A204.1 (cell line): Measurements from ENCODE around the gene FGA.

Experiments
- FAIRE-seq: peaks from 2 replicates; lab custom pipeline; 2012; peaks lifted over from hg19 to GRCh38; lab: Jason Lieb, UNC

FGA gene

DNA sequence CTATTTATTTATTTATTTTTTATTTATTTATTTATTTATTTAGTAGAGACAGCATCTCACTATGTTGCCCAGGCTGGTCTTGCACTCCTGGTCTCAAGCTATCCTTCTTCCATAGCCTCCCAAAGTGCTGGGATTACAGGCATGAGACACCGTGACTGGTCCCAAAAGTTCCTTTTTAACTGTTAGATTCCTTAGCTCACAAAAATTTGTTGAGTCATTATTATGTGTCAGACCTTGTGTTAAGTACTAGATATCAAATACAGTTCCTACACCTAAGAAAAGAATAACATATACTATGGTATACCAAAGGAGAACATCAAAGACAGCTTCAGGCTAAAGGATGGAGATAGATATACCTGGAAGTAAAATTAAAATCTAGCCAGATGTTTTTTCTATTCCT is 11.6 kb downstream of the FGA start:
- FAIRE-seq = no peak

DNA sequence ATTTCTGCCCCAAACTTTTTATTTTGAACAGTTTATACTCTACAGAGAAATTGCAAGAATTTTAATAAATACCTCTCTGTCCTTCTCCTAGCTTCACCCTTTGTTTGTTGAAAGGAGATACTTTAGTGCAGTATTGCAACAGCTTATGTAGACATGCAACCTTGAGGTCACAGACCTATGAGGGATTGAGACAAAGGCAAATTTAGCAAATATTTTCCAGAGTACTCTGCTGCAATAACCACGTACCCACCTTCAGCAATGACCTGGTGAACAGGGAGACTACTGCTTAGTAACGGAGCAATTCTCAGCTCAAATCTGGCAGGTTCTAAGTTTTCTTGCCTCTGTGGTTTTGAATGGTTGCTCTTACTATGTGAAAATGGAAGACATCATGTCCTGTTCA is 13.2 kb downstream of the FGA start:
- FAIRE-seq = no peak

DNA sequence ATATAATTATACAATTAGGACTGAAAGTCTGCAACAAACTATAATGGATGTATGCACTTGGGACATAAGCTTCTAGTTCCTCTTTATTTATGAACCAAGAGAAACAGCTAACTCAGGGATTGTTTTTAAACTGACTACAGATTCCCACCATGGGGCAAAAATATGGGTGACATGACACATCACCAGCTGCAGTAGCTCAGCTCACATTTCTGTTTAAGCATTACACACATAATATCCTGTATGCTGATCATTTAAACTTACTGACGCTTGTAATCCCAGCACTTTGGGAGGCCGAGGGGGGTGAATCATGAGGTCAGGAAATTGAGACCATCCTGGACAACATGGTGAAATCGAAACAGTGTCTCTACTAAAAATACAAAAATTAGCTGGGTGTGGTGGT is 16.2 kb downstream of the FGA start:
- FAIRE-seq = no peak

DNA sequence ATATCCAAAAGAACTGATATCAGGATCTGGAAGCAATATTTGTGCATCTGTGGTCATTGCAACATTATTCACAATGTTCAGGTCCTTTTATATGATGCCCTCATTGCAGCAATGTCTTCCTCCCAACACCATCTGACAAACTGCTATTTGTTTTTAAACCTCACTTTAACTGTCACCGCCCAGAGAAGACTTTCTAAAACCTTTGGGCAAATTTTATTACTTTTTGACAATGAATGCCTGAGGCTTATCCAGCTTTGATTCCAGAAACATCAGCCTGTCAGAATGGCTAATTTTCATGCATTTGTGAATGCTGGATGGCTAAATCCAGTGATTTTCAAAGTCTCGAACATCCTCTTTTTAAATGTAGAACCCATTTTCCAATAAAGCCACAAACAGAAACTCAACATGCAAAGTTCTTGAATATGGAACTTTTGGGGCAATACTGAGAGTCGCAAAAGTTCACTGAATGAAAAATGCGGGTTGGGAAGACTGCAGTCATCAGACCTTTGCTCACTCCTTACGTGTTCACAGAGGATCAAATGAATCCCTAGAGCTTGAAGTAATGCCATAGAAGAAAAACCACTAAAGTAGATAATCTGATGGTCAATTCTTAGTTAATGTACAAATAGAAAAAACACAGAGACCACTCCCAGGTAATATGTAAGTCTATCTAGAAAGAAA is 17.2 kb downstream of the FGA start:
- no peak for FAIRE-seq

DNA sequence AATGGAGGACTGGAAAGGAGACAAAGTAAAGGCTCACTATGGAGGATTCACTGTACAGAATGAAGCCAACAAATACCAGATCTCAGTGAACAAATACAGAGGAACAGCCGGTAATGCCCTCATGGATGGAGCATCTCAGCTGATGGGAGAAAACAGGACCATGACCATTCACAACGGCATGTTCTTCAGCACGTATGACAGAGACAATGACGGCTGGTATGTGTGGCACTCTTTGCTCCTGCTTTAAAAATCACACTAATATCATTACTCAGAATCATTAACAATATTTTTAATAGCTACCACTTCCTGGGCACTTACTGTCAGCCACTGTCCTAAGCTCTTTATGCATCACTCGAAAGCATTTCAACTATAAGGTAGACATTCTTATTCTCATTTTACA is 21.0 kb downstream of the FGA start:
- FAIRE-seq = no peak

DNA sequence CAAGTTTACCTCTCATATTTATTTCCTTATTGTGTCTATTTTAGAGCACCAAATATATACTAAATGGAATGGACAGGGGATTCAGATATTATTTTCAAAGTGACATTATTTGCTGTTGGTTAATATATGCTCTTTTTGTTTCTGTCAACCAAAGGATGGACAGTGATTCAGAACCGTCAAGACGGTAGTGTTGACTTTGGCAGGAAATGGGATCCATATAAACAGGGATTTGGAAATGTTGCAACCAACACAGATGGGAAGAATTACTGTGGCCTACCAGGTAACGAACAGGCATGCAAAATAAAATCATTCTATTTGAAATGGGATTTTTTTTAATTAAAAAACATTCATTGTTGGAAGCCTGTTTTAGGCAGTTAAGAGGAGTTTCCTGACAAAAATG is 21.5 kb downstream of the FGA start:
- FAIRE-seq = no peak

DNA sequence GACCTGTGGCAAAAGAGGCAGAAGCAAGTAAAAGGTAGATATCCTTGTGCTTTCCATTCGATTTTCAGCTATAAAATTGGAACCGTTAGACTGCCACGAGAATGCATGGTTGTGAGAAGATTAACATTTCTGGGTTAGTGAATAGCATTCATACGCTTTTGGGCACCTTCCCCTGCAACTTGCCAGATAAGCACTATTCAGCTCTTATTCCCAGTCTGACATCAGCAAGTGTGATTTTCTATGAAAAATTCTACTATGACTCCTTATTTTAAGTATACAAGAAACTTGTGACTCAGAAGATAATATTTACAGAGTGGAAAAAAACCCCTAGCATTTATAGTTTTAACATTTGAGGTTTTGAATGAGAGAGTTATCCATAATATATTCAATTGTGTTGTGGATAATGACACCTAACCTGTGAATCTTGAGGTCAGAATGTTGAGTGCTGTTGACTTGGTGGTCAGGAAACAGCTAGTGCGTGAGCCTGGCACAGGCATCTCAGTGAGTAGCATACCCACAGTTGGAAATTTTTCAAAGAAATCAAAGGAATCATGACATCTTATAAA is 23.8 kb downstream of the FGA start:
- FAIRE-seq = no peak

DNA sequence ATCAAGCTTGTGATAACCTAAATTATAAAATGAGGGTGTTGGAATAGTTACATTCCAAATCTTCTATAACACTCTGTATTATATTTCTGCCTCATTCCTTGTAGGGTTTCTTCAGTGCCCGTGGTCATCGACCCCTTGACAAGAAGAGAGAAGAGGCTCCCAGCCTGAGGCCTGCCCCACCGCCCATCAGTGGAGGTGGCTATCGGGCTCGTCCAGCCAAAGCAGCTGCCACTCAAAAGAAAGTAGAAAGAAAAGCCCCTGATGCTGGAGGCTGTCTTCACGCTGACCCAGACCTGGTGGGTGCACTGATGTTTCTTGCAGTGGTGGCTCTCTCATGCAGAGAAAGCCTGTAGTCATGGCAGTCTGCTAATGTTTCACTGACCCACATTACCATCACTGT is 24.8 kb downstream of the FGA start:
- no peak for FAIRE-seq

DNA sequence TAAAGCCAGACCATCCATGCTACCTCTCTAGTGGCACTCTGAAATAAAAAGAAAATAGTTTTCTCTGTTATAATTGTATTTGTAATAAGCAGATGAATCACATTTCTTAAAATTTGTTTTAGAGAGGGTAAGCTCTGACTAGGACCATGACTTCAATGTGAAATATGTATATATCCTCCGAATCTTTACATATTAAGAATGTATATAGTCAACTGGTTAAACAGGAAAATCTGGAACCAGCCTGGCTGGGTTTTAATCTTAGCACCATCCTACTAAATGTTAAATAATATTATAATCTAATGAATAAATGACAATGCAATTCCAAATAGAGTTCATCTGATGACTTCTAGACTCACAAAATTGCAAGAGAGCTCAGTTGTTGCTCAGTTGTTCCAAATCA is 26.2 kb downstream of the FGA start:
- no peak for FAIRE-seq

DNA sequence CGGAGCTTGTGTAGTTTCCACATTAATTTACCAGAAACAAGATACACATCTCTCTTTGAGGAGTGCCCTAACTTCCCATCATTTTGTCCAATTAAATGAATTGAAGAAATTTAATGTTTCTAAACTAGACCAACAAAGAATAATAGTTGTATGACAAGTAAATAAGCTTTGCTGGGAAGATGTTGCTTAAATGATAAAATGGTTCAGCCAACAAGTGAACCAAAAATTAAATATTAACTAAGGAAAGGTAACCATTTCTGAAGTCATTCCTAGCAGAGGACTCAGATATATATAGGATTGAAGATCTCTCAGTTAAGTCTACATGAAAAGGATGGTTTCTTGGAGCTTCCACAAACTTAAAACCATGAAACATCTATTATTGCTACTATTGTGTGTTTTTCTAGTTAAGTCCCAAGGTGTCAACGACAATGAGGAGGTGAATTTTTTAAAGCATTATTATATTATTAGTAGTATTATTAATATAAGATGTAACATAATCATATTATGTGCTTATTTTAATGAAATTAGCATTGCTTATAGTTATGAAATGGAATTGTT is 27.8 kb downstream of the FGA start, which contains the start of gene FGB:
TSS of gene FGB (plus strand) at position 315 of the 558 bp plus-strand sequence. CDS start at position 323, 8 bp downstream.
- FAIRE-seq = no peak

DNA sequence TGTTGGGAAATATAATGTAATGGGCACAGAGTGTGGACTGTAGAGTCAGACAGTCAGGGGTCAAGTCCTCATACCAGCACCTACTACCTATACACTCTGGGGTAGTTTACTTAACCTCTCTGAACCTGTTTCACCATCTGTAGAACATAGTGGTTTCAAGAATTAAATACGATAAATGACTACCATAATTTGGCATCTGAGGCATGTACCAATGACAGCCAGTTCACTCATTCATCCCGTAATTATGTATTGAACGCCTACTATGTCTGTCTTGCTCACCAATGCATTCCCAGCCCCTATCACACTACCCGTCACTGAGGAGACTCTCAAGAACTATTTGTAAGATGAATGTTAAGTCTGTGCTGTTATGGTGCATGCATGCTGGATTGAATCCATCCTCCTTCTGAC is 29.7 kb downstream of the FGA start:
- no peak for FAIRE-seq

DNA sequence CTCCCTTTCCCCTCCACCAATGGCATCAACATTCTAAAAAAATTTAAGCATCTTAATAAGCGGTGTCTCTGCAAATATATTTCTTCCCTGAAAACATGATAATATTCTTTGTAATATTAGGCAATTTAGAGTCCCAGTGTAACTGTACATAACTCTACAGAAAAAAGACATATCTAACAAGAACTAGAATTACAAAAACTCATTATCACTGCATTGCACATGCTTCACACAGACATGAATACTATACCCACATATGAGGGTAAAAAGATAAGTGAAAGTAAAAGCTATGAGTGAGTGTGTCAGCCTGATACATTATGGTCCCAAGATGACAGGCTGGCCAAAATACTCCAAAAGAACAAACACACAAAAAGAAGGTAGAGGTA is 30.1 kb downstream of the FGA start:
- FAIRE-seq = no peak

DNA sequence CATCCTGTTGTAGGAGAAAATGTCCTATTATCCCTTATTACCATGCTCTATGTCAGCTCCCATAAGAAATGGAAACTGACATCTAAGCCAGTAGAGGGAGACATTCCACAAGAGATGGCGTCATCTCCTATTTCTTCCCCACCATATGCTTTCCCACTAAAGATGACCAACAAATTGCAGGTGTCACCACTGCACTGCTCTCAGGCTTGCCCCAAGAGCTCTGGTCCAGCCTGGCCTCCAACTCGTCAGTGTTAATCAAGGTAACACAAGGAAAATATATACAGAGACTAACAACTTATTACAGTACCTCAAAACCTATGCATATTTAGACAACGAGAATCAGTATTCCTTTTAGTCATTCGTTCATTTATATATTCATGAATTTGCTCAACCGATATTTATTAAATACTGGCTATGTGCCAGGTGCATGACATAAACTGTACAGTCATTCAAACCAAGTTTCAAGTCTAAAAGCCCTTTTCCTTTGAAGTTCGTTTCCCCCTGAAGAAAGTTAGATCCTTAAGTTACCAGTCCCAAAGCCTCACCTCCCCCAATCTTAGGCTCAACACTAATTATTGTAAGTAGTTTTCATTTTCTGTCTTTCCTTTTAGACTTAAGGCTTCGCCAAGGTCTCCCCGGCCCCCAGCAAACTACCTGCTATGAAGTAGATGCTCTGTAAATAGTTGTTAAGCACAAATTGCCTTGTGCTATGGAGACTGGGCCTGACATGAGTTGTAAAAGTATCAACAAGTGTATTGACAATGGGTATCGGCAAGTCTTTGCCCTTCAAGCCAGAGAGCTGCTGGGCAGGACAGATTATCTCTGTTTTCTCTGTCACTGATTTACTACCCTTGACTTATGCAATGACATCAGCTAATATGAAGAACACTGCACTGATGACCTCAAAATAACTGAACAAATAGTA is 30.8 kb downstream of the FGA start:
- FAIRE-seq = no peak

DNA sequence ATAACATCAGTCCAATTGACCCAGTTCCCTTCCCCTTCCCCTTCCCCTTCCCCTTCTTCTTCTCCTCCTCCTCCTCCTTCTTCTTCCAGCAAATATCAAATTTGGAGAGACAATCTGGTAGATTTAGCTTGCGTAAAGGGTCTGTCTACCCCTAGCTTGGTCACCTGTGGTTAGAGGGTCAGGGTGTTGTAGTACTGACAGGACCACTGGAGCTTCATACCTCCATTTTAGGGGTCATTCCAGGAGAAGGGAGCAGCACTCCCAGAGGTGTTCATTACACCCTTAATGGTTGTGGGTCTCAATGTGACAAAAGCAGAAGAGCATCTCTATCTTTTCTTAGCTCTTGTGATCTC is 31.4 kb downstream of the FGA start:
- FAIRE-seq = no peak

DNA sequence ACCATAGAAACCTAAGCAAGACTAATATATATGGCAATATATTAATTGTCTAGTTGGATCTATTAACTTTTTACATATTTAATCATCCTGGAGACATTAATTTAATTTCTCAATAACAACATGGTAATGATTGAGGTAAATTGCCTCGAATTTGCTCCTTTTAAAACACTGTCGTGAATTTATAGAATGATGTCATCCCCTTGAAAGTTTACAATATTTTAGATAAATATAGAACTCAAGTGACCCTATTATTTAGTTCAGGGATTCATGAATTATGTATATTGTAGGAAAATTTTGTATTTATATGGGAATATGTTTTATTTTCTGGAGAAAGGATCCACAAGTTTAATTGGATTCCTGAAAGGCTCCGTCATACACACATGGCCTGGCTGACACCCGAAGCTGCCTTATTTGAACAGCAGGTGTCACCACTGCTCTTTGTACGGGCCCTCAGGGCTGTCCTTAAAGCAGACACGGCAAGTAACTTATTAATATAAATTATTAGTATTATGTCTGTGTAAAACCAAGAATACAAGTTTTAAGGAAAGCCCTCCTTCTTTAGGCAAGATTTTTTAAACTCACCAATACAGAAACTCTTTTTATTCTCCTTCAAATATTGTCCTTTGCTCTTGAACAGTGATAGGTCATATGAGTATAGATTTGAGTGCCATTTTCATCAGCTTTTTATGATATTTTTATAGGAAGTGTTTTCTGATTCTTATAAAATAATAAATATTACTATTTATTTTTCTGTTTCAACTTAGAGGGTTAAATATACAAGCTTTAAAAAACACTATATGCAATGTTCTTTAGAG is 38.5 kb downstream of the FGA start:
- peak; percentile 66 for FAIRE-seq

DNA sequence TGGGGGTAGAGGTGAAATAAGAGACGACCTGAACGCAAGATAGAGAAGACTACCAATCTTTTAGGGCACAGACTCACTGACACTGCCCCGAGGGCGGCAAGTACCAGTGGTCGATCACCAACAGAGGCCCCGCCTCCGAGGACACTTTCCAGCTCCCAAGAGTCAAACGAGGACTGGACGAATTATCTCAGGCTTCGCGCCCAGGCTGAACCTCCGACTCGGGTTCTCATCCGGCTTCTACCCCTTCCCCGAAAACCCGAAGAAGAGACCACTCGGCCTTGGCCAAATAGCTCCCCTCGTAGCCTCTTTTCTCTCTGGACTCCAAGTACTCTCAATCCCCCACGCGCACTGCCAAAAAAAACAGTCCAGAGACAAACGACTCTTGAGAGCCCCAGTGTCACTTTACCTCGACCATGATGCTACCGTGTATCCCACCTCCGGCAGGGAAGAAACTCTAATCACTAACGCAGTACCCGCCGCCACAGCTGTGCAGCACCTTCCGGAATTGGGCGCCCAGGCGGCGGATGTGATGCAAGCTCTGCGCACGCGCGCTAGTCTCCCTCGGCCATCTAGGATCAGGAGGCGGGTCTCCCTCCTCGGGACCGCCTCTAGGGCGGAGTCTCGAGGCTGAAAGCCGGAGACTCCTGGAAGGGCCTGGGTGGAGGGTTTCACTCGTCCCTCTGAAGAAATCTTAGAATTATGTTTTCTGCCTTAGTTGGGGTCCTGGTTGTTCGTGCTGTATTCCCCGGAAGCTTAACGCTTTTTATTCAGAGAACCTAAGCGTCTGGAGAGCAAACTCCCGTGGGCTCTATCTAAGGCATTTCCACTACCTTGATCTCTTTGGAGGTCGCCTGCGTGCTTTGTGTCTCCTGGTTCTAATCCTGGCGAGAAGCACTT is 40.4 kb downstream of the FGA start, which contains the start of gene PLRG1:
TSS of gene PLRG1 (minus strand) at position 507 of the 897 bp plus-strand sequence. CDS start at position 415, 92 bp downstream.
- FAIRE-seq = peak; percentile 97

DNA sequence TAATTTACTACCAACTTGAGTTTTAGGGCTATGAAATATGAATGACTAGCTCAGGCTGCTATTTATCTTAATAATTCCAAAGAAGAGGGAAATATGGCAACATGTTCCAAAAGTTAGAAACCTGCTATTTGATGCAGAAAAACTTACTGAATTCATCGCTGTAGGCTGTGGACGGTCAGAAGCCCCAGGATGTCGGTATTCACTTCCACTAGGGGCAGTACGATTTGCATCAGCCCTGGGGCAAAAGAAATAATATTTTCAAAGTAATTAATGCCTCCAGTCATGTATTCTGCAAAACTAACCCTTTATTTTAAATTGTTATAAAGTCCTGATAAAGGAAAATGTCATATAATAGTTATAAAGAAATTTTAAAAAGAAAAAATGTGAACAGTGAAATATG is 44.9 kb downstream of the FGA start:
- no peak for FAIRE-seq

DNA sequence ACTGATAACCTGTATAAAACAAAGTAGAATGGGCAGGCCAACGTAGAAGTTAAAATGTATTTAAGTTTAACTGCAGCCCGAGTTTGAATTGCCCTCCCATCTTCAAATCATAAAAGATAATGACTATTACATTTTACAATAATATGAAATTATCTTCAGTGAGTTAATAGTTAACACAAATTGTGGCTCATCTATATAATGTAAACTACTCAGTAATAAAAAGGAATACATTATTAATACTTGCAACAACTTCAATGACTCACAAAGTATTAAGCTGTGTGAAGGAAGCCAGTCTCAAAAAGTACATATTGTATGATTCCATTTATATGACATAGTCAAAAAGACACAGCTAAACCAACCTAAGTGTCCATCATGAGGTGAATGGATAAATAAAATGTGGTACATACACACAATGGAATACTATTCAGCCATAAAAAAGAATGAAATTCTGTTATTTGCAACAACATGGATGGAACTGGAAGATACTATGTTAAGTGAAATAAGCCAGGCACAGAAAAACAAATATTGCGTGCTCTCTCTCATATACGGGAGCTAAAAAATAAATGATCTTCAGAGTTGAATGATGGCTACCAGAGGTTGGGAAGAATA is 48.2 kb downstream of the FGA start:
- no peak for FAIRE-seq
